ENCODE measurements around the gene CBY3. TPM values are rescaled to one million over a fixed set of nuclear protein-coding genes. Genes with fewer than 3 reads are reported as not detected.
"Not testable (repeated sequence)": the region's sequence is repeated elsewhere in the genome, so short reads cannot be mapped to it uniquely, and the experiment has no call there.

The CBY3 gene
- total RNA-seq, 1 experiment from 2014 or later = not detected

DNA sequence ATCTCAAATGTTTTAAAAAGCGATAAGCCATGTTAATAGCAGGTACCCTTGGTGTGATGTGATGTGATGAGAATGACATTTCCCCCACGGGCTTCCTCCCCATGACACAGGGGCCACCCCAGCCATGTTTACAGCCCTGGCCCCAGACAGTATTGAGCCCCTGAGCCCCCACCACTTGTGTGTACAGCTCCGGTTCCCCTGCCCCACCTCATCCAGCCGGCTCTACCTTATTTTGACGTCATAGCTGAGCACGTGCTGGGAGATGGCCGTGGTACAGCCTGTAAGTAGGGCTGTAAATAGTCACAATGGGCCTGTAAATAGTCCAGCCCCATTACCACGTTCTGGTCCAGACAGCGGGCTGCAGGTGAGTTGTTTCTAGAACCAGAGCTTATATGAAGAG, 32.4 kb downstream of the CBY3 start:
- ChIA-PET CTCF (no interaction called here), POLR2A (no interaction called here), RAD21 (ENCODE audit: low non-redundant PET in 1 of 2, low total read pairs in 2 of 2, uncharacterized antibody in 2 of 2, unreplicated experiment in 2 of 2) (no interaction called here)
- H3K36me3 ChIP-seq (ENCODE audit: control insufficient read depth in 1 of 2, insufficient read depth in 2 of 2, low read length in 2 of 2) = no peaks in the 10 kb centered on the region
- no TSS peak for BruUV-seq (replicated peaks)
- H3K9me3 ChIP-seq (ENCODE audit: control insufficient read depth in 1 of 2, insufficient read depth in 1 of 2, low read depth in 1 of 2, low read length in 2 of 2) = no peaks in the 10 kb centered on the region
- intact Hi-C loops (cut with micrococcal nuclease) = no loop called here
- no peak overlapping the region for H3K4me2 ChIP-seq (ENCODE audit: low read length)
- H3K9me2 ChIP-seq (ENCODE audit: insufficient read depth) = no peaks in the 10 kb centered on the region
- H3K4me1 ChIP-seq (ENCODE audit: control insufficient read depth in 1 of 2, insufficient read depth in 2 of 2, low read length in 2 of 2) = no peaks in the 10 kb centered on the region
- H4K20me1 ChIP-seq (ENCODE audit: insufficient read depth) = no peaks in the 10 kb centered on the region
- no peaks in the 10 kb centered on the region for H3K27me3 ChIP-seq (ENCODE audit: insufficient read depth, low read length)
- H2AFZ ChIP-seq (ENCODE audit: low read depth, low read length, poor library complexity, severe bottlenecking) = no peak overlapping the region
- TF ChIP-seq ELF1 (IDR thresholded peaks at IDR 0.05; ENCODE audit: borderline replicate concordance, low read depth) = no peak
- no peak for TF ChIP-seq MAX (IDR thresholded peaks at IDR 0.05)
- TF ChIP-seq, protein P1, sequence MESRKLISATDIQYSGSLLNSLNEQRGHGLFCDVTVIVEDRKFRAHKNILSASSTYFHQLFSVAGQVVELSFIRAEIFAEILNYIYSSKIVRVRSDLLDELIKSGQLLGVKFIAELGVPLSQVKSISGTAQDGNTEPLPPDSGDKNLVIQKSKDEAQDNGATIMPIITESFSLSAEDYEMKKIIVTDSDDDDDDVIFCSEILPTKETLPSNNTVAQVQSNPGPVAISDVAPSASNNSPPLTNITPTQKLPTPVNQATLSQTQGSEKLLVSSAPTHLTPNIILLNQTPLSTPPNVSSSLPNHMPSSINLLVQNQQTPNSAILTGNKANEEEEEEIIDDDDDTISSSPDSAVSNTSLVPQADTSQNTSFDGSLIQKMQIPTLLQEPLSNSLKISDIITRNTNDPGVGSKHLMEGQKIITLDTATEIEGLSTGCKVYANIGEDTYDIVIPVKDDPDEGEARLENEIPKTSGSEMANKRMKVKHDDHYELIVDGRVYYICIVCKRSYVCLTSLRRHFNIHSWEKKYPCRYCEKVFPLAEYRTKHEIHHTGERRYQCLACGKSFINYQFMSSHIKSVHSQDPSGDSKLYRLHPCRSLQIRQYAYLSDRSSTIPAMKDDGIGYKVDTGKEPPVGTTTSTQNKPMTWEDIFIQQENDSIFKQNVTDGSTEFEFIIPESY (IDR thresholded peaks at IDR 0.05; ENCODE audit: extremely low read depth, insufficient replicate concordance, low read length) = no peak
- no peak for TF ChIP-seq SP1 (IDR thresholded peaks at IDR 0.05; ENCODE audit: low read depth)
- TF ChIP-seq TCF7L2 (IDR thresholded peaks at IDR 0.05; ENCODE audit: borderline replicate concordance, extremely low read depth, insufficient read depth, insufficient read length) = no peak
- H3K27ac ChIP-seq (ENCODE audit: low read depth, low read length) = no peak overlapping the region
- no peak overlapping the region for H3K4me3 ChIP-seq (replicated peaks in 1 of 2; ENCODE audit: low read depth in 1 of 2, low read length in 2 of 2)
- no peaks in the 10 kb centered on the region for H3K79me2 ChIP-seq (ENCODE audit: insufficient read depth, low read length)
- ATAC-seq (no peak), DNase-seq (ENCODE audit: low read depth, low spot score) (no peak)
- no peak overlapping the region for H3K9ac ChIP-seq (ENCODE audit: low read length)

GRCh38 chr5:179644766-179645165, 36.1 kb downstream of the CBY3 start:
- H3K9ac ChIP-seq (ENCODE audit: low read length); POLR2A ChIA-PET; H3K4me2 ChIP-seq (ENCODE audit: low read length); RAD21 ChIA-PET (ENCODE audit: low non-redundant PET in 1 of 2, low total read pairs in 2 of 2, uncharacterized antibody in 2 of 2, unreplicated experiment in 2 of 2); H3K9me3 ChIP-seq (ENCODE audit: control insufficient read depth in 1 of 2, insufficient read depth in 1 of 2, low read depth in 1 of 2, low read length in 2 of 2); H3K9me2 ChIP-seq (ENCODE audit: insufficient read depth); intact Hi-C loops (cut with micrococcal nuclease); H2AFZ ChIP-seq (ENCODE audit: low read depth, low read length, poor library complexity, severe bottlenecking); DNase-seq (ENCODE audit: low read depth, low spot score); H3K4me3 ChIP-seq (replicated peaks in 1 of 2; ENCODE audit: low read depth in 1 of 2, low read length in 2 of 2); H3K27ac ChIP-seq (ENCODE audit: low read depth, low read length); H3K4me1 ChIP-seq (ENCODE audit: control insufficient read depth in 1 of 2, insufficient read depth in 2 of 2, low read length in 2 of 2); H4K20me1 ChIP-seq (ENCODE audit: insufficient read depth); H3K27me3 ChIP-seq (ENCODE audit: insufficient read depth, low read length); BruUV-seq (replicated peaks); H3K79me2 ChIP-seq (ENCODE audit: insufficient read depth, low read length); CTCF ChIA-PET; H3K36me3 ChIP-seq (ENCODE audit: control insufficient read depth in 1 of 2, insufficient read depth in 2 of 2, low read length in 2 of 2): not testable (repeated sequence)
- 0 out of 2 replicates have a peak, but pooled peaks have one; percentile 25 for ATAC-seq

DNA sequence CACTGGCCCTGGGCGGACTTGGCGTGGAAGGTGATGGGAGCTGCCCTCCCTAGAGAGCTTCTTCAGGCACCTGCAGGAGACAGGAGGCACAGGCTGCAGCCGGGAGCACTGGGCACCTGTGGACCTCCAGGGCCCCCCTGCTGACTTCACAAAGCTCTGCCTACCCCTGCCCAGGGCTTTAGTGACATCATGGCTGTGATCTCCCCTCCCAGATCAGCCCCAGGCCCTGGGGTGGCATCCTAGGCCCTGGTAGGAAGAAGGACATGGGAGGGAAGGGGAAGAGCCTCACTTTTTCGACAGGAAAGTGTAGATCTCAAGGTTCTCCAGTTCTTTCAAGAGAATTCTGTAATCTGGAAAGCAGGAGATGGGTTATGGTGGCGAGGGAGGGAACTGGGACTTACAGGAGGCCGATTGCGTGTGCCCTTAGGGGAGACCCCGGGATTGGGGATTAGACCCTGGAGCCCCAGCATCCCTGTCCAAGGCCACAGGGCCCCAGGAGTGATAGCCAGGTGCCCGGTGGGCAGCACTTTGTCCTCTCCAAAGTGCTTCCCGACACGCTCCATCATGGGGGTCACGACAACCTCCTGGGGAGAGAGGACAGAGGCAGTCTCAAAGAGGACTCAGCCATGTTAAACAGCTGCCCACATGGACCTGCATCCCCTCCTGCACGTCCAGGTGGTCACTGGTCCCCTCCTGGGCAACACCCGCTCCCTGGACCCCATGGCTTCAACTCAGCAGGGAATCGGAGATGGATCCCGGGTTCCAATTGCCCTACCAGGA, 37.5 kb downstream of the CBY3 start:
- H4K20me1 ChIP-seq (ENCODE audit: insufficient read depth); H3K36me3 ChIP-seq (ENCODE audit: control insufficient read depth in 1 of 2, insufficient read depth in 2 of 2, low read length in 2 of 2); H3K9me3 ChIP-seq (ENCODE audit: control insufficient read depth in 1 of 2, insufficient read depth in 1 of 2, low read depth in 1 of 2, low read length in 2 of 2); POLR2A ChIA-PET; H3K4me2 ChIP-seq (ENCODE audit: low read length); H3K9me2 ChIP-seq (ENCODE audit: insufficient read depth); DNase-seq (ENCODE audit: low read depth, low spot score); H2AFZ ChIP-seq (ENCODE audit: low read depth, low read length, poor library complexity, severe bottlenecking); BruUV-seq (replicated peaks); H3K27me3 ChIP-seq (ENCODE audit: insufficient read depth, low read length); ATAC-seq; H3K79me2 ChIP-seq (ENCODE audit: insufficient read depth, low read length); RAD21 ChIA-PET (ENCODE audit: low non-redundant PET in 1 of 2, low total read pairs in 2 of 2, uncharacterized antibody in 2 of 2, unreplicated experiment in 2 of 2); intact Hi-C loops (cut with micrococcal nuclease); H3K4me3 ChIP-seq (replicated peaks in 1 of 2; ENCODE audit: low read depth in 1 of 2, low read length in 2 of 2); H3K27ac ChIP-seq (ENCODE audit: low read depth, low read length); H3K9ac ChIP-seq (ENCODE audit: low read length); CTCF ChIA-PET; H3K4me1 ChIP-seq (ENCODE audit: control insufficient read depth in 1 of 2, insufficient read depth in 2 of 2, low read length in 2 of 2): not testable (repeated sequence)

All from HCT116 (cell line).